ENCODE data around the gene BHLHA15. TPM values are rescaled to one million over a fixed set of nuclear protein-coding genes. Genes with fewer than 3 reads are reported as not detected.

Gene BHLHA15
- total and polyA plus RNA-seq, 2 of the 13 experiments (the other 11 are each of a cell fraction or from before 2014, with no cell fraction given) = 1.9 to 6.1 TPM

- TF ChIP-seq BRD4 (CRISPR knock-in tag; IDR thresholded peaks at IDR 0.05) = no peak
- Histone ChIP-seq H3K36me3 (replicated peaks in 1 of 2; ENCODE audit: control insufficient read depth in 1 of 2, insufficient read depth in 2 of 2, low read length in 2 of 2) (no peaks in the 10 kb centered on the region; a peak in 1 of 5 replicates), H3K27me3 (ENCODE audit: control insufficient read depth in 1 of 2, insufficient read depth in 2 of 2, low read length in 2 of 2) (no peaks in the 10 kb centered on the region), H3K4me2 (ENCODE audit: low read depth, low read length) (no peak overlapping the region), H3K79me2 (ENCODE audit: insufficient read depth, low read length) (no peaks in the 10 kb centered on the region), H3K9me3 (ENCODE audit: low read length) (no peaks in the 10 kb centered on the region), H3K4me1 (ENCODE audit: insufficient read depth, low read length) (peaks cover 26% of the 10 kb centered on the region), H3K9ac (ENCODE audit: insufficient read depth, low read depth, low read length) (no peak overlapping the region), H3K4me3 (replicated peaks in 1 of 3; ENCODE audit: insufficient read depth in 1 of 3, low read depth in 2 of 3, low read length in 3 of 3) (no peak overlapping the region), H4K20me1 (ENCODE audit: insufficient read depth, low read length) (no peaks in the 10 kb centered on the region), H2AFZ (ENCODE audit: low read length) (no peak overlapping the region), H3K27ac (ENCODE audit: extremely low read length, insufficient read depth, low read length) (no peak overlapping the region)
- POLR2A ChIA-PET = no interaction called here
- in situ Hi-C loops (cut with HindIII; ENCODE audit: extremely low pct_ligation_motif_present, low pct_unique_long_range_greater_than_20kb) (no loop called here), intact Hi-C loops (cut with micrococcal nuclease; ENCODE audit: unreplicated experiment) (no loop called here)
- no peak for ATAC-seq
- CTCF ChIA-PET (ENCODE audit: low intra/inter-chr PET ratio, low total read pairs) = no interaction called here
- no peak for DNase-seq (ENCODE audit: low spot score)
- BruUV-seq (replicated peaks) = no TSS peak
- WGBS (ENCODE audit: low lambda C conversion rate) = 93% methylated on average over 16 of the region's 25 CpGs
- no peak for FAIRE-seq
Measured at GRCh38 chr7:98231493-98232262, 20.4 kb downstream of the BHLHA15 start.

GRCh38 chr7:98232263-98232585 is 21.0 kb downstream of the BHLHA15 start:
- Histone ChIP-seq H3K27ac (ENCODE audit: extremely low read length, insufficient read depth, low read length) (no peak overlapping the region), H3K4me2 (ENCODE audit: low read depth, low read length) (no peak overlapping the region), H3K79me2 (ENCODE audit: insufficient read depth, low read length) (no peaks in the 10 kb centered on the region), H4K20me1 (ENCODE audit: insufficient read depth, low read length) (no peaks in the 10 kb centered on the region), H2AFZ (ENCODE audit: low read length) (no peak overlapping the region), H3K9ac (ENCODE audit: insufficient read depth, low read depth, low read length) (no peak overlapping the region), H3K27me3 (ENCODE audit: control insufficient read depth in 1 of 2, insufficient read depth in 2 of 2, low read length in 2 of 2) (no peaks in the 10 kb centered on the region), H3K4me1 (ENCODE audit: insufficient read depth, low read length) (peaks cover 25% of the 10 kb centered on the region), H3K9me3 (ENCODE audit: low read length) (no peaks in the 10 kb centered on the region), H3K36me3 (replicated peaks in 1 of 2; ENCODE audit: control insufficient read depth in 1 of 2, insufficient read depth in 2 of 2, low read length in 2 of 2) (no peaks in the 10 kb centered on the region; a peak in 1 of 5 replicates), H3K4me3 (replicated peaks in 1 of 3; ENCODE audit: insufficient read depth in 1 of 3, low read depth in 2 of 3, low read length in 3 of 3) (no peak overlapping the region)
- ATAC-seq (no peak), FAIRE-seq (no peak), DNase-seq (ENCODE audit: low spot score) (no peak)
- in situ Hi-C loops (cut with HindIII; ENCODE audit: extremely low pct_ligation_motif_present, low pct_unique_long_range_greater_than_20kb) = no loop called here
- ChIA-PET POLR2A (no interaction called here), CTCF (ENCODE audit: low intra/inter-chr PET ratio, low total read pairs) (no interaction called here)
- no TSS peak for BruUV-seq (replicated peaks)
- 100% methylated on average over 1 of the region's 8 CpGs for WGBS (ENCODE audit: low lambda C conversion rate)
- intact Hi-C loops (cut with micrococcal nuclease; ENCODE audit: unreplicated experiment) = no loop called here
- TF ChIP-seq TARDBP (CRISPR knock-in tag; IDR thresholded peaks at IDR 0.05) = no peak
- TF ChIP-seq ZNF512 (CRISPR knock-in tag; IDR thresholded peaks at IDR 0.05) = no peak
- TF ChIP-seq STAG1 (CRISPR knock-in tag; IDR thresholded peaks at IDR 0.05) = no peak
- TF ChIP-seq KLF6 (CRISPR knock-in tag; IDR thresholded peaks at IDR 0.05) = no peak
- no peak for TF ChIP-seq PREB (CRISPR knock-in tag; IDR thresholded peaks at IDR 0.05)
- TF ChIP-seq ELK4 (CRISPR knock-in tag; IDR thresholded peaks at IDR 0.05; ENCODE audit: borderline replicate concordance) = no peak
- TF ChIP-seq ZNF224 (CRISPR knock-in tag; IDR thresholded peaks at IDR 0.05) = no peak
- TF ChIP-seq ELF4 (CRISPR knock-in tag; IDR thresholded peaks at IDR 0.05; ENCODE audit: borderline replicate concordance) = no peak
- TF ChIP-seq CEBPZ (IDR thresholded peaks at IDR 0.05; ENCODE audit: low read length) = no peak
- TF ChIP-seq PAX8 (CRISPR knock-in tag; IDR thresholded peaks at IDR 0.05; ENCODE audit: borderline replicate concordance) = no peak

Measured in HepG2 (cell line).